OCI-LY7 (cell line): ENCODE data around the gene SCN8A.

Experiments used
- EZH2phosphoT487 ChIP-seq: fragments of 200-600 bp; sonication (generic); IDR thresholded peaks from 2 replicates; pipeline ENCODE4 v1.6.1; 2018; ENCODE audit warnings: low read depth, borderline replicate concordance, mild to moderate bottlenecking, mixed run types, antibody characterized with exemption, low read length, moderate library complexity, mixed read lengths
- TF ChIP-seq, protein P1 (sequence below): fragments of 200-600 bp; sonication (generic); conservative IDR thresholded peaks from 2 replicates; pipeline ENCODE4 v1.5.1; 2014; ENCODE audit warnings: mild to moderate bottlenecking, antibody characterized with exemption, low read length, moderate library complexity, mixed read lengths

DNA sequence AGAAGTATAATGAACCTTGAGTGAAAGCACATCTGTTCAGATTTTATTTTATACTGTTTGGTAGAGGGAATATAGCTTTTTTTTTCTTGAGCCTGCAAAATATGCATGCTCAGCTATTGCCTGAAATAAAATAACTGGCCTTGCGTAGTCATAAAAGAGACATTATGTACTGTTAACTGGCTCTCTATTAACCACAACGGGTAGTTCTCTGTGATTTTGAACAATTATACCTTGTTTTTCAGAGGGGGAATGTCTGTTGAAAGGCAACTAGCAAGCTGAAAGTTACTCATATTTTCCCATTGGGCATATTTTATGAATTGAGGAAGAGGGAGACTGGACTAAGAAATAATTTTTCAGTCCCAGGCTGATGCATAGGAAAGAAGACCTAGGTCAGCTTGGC is 194.9 kb downstream of the SCN8A start:
- TF ChIP-seq, protein P1, sequence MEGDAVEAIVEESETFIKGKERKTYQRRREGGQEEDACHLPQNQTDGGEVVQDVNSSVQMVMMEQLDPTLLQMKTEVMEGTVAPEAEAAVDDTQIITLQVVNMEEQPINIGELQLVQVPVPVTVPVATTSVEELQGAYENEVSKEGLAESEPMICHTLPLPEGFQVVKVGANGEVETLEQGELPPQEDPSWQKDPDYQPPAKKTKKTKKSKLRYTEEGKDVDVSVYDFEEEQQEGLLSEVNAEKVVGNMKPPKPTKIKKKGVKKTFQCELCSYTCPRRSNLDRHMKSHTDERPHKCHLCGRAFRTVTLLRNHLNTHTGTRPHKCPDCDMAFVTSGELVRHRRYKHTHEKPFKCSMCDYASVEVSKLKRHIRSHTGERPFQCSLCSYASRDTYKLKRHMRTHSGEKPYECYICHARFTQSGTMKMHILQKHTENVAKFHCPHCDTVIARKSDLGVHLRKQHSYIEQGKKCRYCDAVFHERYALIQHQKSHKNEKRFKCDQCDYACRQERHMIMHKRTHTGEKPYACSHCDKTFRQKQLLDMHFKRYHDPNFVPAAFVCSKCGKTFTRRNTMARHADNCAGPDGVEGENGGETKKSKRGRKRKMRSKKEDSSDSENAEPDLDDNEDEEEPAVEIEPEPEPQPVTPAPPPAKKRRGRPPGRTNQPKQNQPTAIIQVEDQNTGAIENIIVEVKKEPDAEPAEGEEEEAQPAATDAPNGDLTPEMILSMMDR = no peak
- TF ChIP-seq EZH2phosphoT487 = no peak
